Ramos (cell line): ENCODE results near the gene B3GAT2.

Experiments
- in situ Hi-C: fragments of 300-500 bp; cut with MboI; formaldehyde crosslinking; loops from one replicate; pipeline ENCODE4 v1.14.3; 2022; ENCODE audit warnings: low sequenced_read_pairs; ENCODE audit not compliant: unreplicated experiment

B3GAT2 gene

DNA sequence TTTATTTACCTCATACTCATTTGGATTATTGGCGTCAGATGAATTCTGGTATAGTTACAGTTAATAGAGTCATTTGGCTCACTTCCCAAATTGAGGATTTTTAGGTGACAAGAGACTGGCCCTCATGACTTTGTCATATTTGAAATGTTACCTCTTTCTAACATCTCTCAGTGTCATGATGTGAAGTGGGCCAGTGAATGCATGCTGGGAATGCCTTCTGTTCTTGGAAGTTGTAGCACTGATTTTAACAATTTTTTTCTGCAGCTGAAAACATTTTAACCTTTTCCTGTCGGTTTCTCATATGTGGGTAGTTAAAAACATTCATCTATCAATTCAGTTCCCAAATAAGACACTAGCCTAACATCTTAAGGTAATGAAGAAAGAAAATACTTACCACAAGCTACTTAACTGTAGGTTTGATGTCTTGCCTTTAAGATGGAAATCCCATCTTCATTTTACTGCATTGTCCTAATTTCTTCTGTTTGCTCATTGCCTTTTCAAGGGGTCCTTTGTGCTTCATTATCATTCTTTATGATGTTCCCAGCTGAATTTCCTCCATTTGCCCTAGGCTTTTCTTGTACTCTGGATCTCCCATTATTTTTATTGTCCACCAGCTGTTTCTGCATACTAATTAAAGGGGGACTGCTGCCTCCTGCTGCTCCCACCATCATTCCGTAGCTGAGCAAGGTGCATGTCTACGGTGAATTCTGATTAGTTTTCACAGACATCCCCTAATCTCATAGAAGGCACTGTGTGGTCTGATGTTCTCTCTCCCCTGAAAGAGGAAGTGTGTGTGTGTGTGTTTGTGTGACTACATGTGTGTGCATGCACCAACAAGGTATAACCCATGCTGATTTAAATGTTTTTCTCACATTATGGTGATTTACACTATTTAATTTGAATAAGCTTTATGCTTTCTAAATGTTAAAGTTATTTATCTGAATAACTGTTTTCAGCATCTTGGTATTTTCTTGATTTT is 109.5 kb downstream of the B3GAT2 start:
- in situ Hi-C loops = no loop called here

DNA sequence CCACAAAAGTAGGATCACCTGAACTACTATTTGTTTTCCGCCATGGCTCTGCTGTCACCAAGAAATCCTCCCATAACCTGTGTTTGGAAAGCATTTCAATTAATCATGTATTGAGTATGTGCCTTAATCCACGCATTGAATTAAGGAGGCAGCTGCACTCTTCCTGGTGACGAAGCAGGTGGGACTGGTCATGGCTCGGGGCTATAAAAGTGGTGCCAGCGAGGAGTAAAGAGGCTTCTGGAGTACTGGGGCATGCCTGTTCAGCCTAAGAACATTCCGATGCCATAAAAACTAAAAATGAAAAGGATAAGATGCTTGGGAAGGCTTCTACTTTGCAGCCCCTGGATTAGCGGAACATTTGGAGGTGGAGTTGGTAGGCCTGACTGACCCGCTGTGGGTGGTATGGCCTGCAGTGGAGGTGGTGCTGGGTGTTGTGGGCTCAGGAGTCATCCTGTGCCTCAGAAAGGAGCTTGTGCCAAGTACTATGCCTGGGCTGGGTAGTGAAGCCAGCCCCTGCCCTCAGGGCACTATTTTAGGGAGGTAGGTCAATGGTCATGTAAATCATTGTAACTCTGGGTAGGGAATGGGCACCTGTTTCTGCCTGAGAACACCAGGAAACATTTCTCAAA is 110.5 kb downstream of the B3GAT2 start:
- in situ Hi-C loops = no loop called here

GRCh38 chr6:70844301-70844700 is 112.6 kb downstream of the B3GAT2 start:
- in situ Hi-C loops = no loop called here

- in situ Hi-C loops = no loop called here
Observed at GRCh38 chr6:70843328-70843918, 113.4 kb downstream of the B3GAT2 start.

GRCh38 chr6:70842541-70842940 is 114.3 kb downstream of the B3GAT2 start:
- in situ Hi-C loops = no loop called here

- in situ Hi-C loops = no loop called here
Observed at GRCh38 chr6:70841112-70841511, 115.7 kb downstream of the B3GAT2 start.

GRCh38 chr6:70839286-70840266 is 117.3 kb downstream of the B3GAT2 start:
- in situ Hi-C loops = no loop called here

- in situ Hi-C loops = no loop called here
Observed at GRCh38 chr6:70838907-70839285, 118.0 kb downstream of the B3GAT2 start.

DNA sequence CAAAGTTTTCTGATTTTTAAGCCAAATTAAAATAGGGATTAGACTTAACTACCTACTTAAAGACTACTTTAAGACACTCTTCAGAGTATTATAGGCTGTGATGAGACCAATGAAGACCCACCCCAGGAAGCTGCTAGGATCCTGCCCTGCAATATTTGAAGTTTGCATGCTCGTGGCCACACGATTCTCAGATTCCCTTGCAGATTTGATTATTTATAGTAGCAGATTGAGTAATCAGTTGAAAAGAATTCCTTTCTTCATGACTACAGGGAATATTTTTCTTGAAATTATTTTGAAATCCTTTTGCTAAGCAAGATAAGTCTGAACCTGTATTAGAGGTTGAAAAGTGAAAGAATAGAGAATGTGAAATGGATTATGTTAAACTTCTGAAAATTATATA is 122.3 kb downstream of the B3GAT2 start:
- in situ Hi-C loops = no loop called here

DNA sequence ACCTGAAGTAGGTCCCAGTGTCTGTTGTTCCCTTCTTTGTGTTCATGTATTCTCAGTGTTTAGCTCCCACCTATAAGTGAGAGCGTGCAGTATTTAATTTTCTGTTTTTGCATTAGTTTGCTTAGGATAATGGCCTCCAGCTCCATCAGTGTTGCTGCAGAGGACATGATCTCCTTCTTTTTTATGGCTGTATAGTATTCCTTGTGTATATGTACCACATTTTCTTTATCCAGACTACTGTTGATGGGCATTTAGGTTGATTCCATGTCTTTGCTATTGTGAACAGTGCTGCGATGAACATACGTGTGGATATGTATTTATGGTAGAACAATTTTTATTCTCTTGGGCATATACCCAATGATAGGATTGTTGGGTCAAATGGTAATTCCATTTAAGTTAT is 125.4 kb downstream of the B3GAT2 start:
- in situ Hi-C loops = no loop called here

- in situ Hi-C loops = no loop called here
Observed at GRCh38 chr6:70823651-70824050, 133.2 kb downstream of the B3GAT2 start.

GRCh38 chr6:70821751-70822150 is 135.1 kb downstream of the B3GAT2 start:
- in situ Hi-C loops = no loop called here

DNA sequence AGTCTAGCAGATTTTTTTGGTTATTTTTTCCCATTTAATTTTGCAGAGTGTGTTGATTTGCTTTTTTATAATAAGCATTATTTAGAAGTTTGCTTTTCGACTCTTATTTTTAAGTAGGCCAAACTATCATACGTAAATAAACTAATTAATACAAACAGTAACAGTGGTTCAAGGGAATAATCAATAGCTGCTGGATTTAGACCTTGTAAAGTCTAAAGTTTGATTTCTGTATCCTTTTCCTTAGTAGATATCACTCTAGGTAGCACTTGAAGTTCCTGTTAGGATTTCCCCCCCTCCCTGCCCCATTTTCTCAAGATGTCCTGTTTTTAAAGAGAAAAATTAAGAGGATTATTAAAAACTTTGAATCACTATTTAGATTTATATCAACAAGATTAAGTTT is 136.1 kb downstream of the B3GAT2 start:
- in situ Hi-C loops = no loop called here

GRCh38 chr6:70819646-70820045 is 137.2 kb downstream of the B3GAT2 start:
- in situ Hi-C loops = no loop called here

DNA sequence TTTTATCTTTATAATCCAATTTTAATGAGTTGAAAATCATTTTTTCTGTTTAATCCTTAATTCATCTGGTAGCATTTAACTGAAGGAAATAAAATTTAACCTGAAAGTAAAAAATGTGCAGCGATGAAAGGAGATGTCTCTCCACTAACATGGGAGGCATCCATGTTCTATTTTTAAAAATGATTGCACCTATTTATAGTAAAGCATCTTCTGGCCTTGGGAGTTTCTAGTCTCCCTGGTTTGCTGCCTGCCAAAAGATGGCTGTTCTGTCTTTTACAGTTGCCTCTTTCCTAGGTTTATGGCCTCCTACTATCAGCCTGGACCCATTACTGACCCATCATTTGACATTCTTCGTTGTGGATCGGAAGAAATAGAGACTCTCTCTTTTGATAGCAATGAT is 143.0 kb downstream of the B3GAT2 start:
- in situ Hi-C loops = no loop called here

DNA sequence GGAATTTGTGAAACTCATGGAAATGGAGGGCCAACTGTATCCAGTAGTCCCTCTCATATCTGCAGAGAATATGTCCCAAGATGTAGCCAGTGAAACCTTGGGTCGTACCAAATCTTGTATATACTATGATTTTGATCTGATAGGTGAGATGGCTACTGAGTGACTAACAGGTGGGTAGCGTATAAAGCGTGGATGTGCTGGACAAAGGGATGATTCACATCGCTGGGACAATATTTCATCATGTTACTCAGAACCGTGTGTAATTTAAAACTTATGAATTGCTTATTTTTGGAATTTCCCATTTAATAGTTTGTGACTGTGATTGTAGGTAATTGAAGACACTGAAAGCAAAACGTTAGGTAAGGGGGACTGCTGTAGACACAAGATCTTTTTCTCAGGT is 145.1 kb downstream of the B3GAT2 start:
- in situ Hi-C loops = no loop called here
